Cardiac fibroblast (primary cell): ENCODE data around the gene SHCBP1L.

Experiments used
- DNase-seq, 2 donors: peaks; one replicate each; pipeline versions ENCODE4 v3.0.0 to v3.0.0-alpha.2; 2010; ENCODE audit warnings: low read depth in 2 of 2
- H3K4me3 ChIP-seq, 2 donors: replicated peaks in 1 of 2; 1 replicate in 1 of 2; 2 replicates in 1 of 2; pipeline ENCODE4 v1.5.1; 2011; ENCODE audit warnings: low read depth in 2 of 2, low read length in 2 of 2, mild to moderate bottlenecking in 2 of 2, moderate library complexity in 1 of 2
- TF ChIP-seq, protein P1 (sequence below): IDR thresholded peaks from one replicate; pipeline ENCODE4 v1.5.1; 2011; ENCODE audit warnings: low read depth, mild to moderate bottlenecking, low read length, inconsistent platforms

SHCBP1L gene

DNA sequence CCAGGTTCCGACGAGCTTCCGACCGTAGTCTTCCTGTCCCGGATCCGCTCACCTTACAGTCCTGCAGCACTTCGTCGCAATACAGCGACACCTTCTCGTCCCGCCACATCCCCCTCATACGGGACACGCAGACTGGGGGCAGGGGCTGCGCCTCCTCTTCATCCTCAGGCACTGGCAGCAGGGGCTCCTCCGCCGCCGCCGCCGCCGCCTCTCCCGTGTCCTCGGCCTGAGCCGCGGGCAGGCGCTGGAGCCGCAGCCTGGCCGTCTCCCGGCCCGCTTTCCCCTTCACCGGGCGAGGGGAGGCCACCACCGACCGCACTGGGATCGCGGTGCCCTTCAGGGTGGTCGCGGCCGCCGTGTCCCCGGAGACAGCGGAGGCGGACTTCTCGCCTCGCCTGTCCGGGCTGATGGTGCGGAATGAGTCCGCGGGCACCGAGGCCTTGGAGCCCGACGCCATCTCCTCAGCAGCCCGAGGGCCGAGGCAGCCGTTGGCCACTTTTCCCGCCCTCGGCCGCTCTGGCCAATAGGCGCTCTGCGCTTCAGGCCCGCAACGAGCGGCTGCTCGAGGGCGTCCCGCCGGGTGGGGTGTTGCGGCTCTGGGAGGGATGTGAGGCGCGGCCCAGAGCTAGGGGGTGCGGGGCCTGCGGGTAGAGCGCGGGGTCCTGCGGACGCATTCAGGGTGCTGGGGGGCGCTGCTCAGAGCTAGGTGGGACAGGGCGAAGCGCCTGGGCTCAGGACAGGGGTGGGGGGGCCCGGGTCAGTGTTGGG, at the start of gene SHCBP1L:
Gene SHCBP1L (minus strand): TSS at position 490 of the 768 bp plus-strand sequence. CDS start 33 bp downstream, at position 457.
- no peak for DNase-seq
- TF ChIP-seq, protein P1, sequence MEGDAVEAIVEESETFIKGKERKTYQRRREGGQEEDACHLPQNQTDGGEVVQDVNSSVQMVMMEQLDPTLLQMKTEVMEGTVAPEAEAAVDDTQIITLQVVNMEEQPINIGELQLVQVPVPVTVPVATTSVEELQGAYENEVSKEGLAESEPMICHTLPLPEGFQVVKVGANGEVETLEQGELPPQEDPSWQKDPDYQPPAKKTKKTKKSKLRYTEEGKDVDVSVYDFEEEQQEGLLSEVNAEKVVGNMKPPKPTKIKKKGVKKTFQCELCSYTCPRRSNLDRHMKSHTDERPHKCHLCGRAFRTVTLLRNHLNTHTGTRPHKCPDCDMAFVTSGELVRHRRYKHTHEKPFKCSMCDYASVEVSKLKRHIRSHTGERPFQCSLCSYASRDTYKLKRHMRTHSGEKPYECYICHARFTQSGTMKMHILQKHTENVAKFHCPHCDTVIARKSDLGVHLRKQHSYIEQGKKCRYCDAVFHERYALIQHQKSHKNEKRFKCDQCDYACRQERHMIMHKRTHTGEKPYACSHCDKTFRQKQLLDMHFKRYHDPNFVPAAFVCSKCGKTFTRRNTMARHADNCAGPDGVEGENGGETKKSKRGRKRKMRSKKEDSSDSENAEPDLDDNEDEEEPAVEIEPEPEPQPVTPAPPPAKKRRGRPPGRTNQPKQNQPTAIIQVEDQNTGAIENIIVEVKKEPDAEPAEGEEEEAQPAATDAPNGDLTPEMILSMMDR = no peak
- H3K4me3 ChIP-seq = peak within 1 kb of the TSS in 1 of 2 donors; percentile 17

DNA sequence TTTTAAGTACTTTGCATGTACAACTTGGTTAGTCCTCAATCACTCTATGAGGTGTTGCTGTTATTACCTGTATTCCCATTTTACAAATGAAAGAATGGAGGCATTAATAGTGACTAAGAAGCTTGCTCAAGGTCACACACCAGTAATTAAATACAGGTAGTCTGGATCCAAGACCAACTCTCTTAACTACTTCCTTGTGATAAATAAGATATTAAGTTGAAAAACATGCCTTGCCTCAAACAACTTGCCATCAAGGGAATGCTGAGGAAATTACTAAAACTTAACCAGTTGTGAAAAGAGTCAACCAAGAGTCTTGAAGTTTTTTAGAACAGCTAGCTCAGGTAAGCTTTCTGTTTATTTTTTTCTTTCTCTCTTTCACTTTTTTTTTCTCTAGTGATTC, 49.3 kb upstream of the SHCBP1L start:
- no peak for DNase-seq
- TF ChIP-seq, protein P1 = no peak
- H3K4me3 ChIP-seq = no peak overlapping the region

DNA sequence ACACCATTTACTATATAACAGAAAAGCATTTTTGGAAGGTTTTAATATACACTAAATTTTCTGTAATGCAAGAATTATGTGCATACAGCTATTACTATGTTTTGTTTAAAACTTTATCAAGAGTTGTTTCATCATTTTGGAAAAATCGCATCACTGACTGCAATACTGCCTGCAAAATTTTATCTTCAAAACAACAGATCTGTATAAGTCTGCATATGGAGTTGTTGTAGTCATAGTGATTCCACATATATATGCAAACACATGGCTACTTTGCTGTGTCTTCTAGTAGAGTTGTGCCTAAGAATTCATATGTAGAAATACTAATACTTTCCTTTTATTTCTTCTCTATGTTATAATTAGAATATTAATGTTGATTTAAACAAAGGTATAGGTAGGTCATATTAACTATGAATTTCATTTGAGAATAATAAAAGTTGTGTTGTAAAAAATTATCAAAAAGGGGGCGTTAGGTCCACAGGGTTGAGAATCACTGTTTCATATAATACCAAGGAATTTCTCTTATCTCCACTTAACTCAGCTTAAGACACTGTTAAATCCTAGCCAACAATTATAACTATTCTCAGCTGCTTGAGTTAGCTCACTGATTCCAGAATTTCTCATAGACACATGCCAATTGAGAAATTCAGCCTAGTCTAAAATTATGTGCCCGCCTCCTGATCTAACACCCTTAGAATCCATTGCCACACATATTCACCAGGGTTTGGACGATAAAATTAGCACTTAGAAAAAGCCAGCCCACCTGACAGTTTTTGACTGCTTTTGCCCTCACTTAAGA, 47.4 kb upstream of the SHCBP1L start:
- TF ChIP-seq, protein P1 = no peak
- DNase-seq = peak in 1 of 2 donors; percentile 55
- no peak overlapping the region for H3K4me3 ChIP-seq

DNA sequence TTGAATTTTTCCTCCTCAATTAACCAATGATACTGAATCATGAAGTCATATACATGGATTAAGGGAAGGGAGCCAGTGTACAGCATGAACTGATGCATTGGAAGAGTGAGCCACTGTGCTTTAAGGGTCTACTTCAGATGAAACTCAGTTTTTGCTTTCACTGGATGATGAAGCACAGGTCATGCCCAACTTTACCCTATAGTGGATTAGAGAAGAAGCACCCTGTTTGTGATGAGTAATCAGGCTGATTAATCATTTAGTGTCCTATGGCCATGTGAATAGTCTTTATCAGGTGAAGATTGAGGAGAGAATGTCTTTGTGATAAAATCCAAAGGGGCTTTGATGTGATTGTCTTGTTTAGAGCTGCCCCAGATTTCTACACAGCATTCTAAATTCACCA, 45.5 kb upstream of the SHCBP1L start:
- TF ChIP-seq, protein P1 = no peak
- no peak overlapping the region for H3K4me3 ChIP-seq
- DNase-seq = no peak

DNA sequence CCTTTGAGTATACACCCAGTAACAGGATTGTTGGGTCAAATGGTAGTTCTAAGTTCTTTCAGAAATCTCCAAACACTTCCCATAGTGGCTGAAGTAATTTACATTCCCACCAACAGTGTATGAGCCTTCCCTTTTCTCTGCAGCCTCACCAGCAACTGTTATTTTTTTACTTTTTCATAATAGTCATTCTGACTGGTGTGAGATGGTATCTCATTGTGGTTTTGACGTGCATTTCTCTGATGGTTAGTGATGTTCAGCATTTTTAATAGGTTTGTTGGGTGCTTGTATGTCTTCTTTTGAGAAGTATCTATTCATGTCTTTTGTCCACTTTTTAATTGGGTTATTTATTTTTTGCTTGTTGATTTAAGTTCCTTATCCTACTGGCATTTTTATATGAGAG, 43.9 kb upstream of the SHCBP1L start:
- H3K4me3 ChIP-seq = no peak overlapping the region
- no peak for DNase-seq
- TF ChIP-seq, protein P1 = no peak

DNA sequence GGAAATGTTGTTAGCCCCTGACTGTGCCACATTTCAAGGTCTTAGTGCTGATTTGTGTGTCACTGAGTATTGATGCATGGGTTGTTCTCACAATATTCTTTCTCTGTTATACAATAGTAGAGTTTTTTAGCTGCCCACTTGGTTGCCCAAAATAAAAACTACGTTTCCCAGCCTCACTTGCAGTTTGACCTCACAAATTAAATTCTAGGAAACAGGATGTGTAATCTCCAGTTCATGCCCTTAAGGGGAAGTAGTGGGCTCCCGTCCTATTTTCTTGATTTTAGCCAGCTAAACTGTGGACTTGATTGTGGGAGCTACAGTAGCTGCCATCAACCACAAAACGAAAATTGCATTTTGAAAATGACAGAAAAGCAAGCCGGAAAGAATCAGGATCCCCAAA, 42.9 kb upstream of the SHCBP1L start:
- H3K4me3 ChIP-seq = no peak overlapping the region
- peak in 1 of 2 donors; percentile 15 for DNase-seq
- TF ChIP-seq, protein P1 = no peak
